Putamen (tissue), 1 donor: ENCODE results near the gene FAM83E.

Experiments used
- DNase-seq: peaks from one replicate; pipeline ENCODE4 v3.0.0-alpha.2; 2016; ENCODE audit warnings: low spot score

FAM83E gene

DNA sequence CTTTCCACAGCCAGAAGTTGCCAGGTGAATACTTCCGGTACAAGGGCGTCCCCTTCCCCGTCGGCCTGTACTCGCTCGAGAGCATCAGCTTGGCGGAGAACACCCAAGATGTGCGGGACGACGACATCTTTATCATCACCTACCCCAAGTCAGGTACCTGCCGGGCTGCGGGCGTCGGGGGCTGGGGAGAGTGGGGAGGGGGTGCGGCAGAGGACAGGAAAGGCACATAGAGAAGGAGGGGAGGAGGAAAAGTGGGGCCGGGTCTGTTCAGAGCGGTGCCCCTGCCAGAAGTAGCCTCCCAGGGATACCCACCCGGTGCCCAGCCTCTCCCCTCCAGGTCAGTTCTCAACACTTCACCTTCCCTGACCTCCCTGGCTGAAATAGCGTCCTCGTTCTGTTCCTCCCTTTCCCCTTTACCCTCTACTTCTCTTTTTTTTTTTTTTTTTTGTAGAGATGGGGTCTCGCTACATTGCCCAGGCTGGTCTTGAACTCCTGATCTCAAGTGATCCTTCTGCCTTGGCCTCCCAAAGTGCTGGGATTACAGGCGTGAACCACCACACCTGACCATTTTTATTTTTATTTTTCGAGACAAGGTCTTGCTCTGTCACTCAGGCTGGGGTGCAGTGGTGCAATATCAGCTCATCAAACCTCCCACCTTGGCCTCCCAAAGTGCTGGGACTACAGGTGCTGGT, 38.8 kb downstream of the FAM83E start:
- DNase-seq = no peak

DNA sequence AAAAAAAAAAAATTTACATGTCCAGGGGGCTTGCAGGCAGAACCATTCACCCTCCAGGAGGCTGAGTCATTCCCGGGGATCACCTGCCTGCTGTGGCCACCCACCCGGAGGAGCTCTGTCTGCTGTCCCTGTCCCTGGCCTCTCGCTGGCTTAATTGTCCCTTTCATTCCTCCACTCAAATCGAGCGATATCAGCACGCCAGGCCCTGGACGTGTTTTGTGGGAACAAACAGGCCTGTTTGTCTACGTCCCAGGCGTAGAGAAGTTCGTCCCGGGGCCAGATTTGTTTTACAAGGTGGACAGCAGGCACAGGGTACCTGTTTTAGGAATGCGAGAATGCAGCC, 41.7 kb downstream of the FAM83E start:
- DNase-seq = no peak

DNA sequence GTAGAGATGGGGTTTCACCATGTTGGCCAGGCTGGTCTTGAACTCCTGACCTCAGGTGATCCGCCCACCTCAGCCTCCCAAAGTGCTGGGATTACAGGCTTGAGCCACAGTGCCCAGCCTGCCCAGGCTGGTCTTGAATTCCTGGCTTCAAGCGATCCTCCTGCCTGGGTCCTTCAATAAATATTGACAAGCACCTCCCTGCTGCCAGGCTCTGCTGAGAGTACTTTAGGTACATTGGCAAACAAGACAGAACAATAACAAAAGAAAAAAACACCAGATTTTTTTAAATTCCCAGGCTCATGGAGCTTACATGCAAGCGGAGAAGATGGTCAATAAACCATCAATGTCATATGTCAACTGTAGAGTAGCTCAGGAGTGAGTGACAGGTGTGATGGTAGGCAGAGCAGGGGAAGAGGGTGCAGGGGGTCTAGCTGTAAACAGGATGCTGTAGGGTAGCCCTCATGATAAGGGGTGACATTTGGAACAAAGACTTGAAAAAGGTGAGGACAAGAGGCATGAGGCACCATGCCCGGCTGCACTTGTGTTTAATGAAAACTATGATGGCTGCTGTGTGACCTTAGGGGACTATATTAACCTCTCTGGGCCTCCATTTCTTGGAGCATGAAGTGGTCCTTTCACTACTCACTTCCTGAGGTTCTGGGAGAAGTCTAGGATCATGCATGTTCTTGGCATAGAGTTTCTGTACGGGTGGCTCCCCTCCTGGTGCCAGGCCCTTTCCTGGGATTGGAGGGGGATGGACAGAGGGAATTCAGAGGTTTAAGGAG, 43.3 kb downstream of the FAM83E start:
- no peak for DNase-seq

DNA sequence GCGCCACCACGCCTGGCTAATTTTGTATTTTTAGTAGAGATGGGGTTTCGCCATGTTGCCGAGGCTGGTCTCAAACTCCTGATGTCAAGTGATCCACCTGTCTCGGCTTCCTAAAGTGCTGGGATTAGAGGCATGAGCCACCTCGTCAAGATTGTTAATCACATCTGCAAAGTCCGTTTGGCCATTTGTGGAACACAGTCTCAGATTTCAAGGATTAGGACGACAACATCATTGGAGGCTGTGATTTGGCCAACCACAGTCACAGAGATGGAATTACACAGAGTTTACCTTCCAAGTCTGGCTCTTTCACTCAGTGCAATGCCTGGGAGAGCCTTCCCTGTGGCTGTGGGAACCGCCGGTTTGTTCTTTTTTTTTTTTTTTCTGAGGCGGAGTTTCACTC, 45.1 kb downstream of the FAM83E start:
- no peak for DNase-seq

DNA sequence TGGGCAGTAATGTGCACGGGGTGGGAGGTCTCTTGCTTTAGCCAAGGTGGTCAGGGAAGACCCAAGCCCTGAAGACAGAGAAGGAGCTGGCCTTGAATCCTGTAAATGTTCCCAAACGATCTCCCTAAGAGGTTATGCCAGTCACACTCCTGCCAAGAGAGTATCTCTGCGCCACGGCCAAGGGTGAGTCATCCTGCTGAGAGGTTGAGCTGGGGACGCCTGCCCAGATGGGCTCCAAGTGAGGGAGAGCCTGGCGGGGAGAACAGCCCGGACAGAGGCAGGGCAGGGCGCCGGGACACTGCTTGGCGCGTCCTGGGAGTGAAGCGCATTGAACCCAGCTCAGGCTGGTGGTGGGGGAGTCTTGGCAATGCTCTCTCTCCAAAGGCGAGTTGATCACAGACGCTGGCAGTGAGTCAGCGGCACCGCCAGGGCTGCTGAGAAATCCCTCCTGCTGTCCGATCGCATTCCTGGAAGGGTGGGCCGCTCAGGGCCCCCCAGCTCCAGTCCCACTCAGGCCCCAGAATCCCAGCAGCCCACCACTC, 46.5 kb downstream of the FAM83E start:
- DNase-seq = peak; percentile 6

DNA sequence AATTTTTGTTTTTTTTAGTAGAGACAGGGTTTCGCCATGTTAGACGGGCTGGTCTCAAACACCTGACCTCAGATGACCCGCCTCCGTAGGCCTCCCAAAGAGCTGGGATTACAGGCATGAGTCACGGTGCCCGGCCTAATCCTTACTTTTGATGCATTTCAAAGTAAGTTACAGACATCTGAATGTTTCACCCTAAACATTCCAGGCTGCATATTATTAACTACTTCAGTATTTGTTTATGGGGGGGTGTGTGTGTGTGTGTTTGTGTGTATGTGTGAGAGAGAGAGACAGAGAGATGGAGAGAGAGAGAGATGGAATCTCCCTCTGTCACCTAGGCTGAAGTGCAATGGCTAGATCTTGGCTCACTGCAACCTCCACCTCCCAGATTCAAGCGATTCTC, 49.8 kb downstream of the FAM83E start:
- DNase-seq = no peak
